OCI-LY1 (cell line): Measurements from ENCODE around the gene CDH13.

Source experiments
- H2AFZ ChIP-seq: fragments of 200-600 bp; sonication (generic), shearing (Covaris generic); 2 replicates; pipeline ENCODE4 v1.6.0; 2014; ENCODE audit warnings: antibody characterized with exemption, mild to moderate bottlenecking, low read length
- H3F3A ChIP-seq: fragments of 200-600 bp; sonication (generic), shearing (Covaris generic); 2 replicates; pipeline ENCODE4 v1.6.0; 2014; ENCODE audit warnings: mild to moderate bottlenecking, antibody characterized with exemption, low read length, moderate library complexity; ENCODE audit not compliant: insufficient read depth
- H3K27ac ChIP-seq: fragments of 200-600 bp; sonication (generic); 2 replicates; pipeline ENCODE4 v1.5.1; 2014; ENCODE audit warnings: low read length, mixed run types, mild to moderate bottlenecking, low read depth; ENCODE audit not compliant: poor library complexity, severe bottlenecking
- H3K27me3 ChIP-seq: fragments of 200-600 bp; sonication (generic); 2 replicates; pipeline ENCODE4 v1.6.0; 2014; ENCODE audit warnings: antibody characterized with exemption, mild to moderate bottlenecking, low read length, moderate library complexity; ENCODE audit not compliant: insufficient read depth
- H3K36me3 ChIP-seq: fragments of 200-600 bp; sonication (generic); 2 replicates; pipeline ENCODE4 v1.6.1; 2014; ENCODE audit warnings: mild to moderate bottlenecking, antibody characterized with exemption, low read length, moderate library complexity, mixed read lengths; ENCODE audit not compliant: insufficient read depth
- H3K4me1 ChIP-seq: fragments of 200-600 bp; sonication (generic); 2 replicates; pipeline ENCODE4 v1.5.1; 2014; ENCODE audit warnings: mild to moderate bottlenecking, low read length, moderate library complexity; ENCODE audit not compliant: insufficient read depth, severe bottlenecking
- H3K4me2 ChIP-seq: fragments of 200-600 bp; sonication (generic), shearing (Covaris generic); 2 replicates; pipeline ENCODE4 v1.6.1; 2014; ENCODE audit warnings: low read length
- H3K4me3 ChIP-seq: fragments of 200-600 bp; sonication (generic); 2 replicates; pipeline ENCODE4 v1.5.1; 2014; ENCODE audit warnings: low read length, low read depth, mild to moderate bottlenecking, mixed read lengths; ENCODE audit not compliant: poor library complexity, severe bottlenecking
- H3K79me2 ChIP-seq: fragments of 200-600 bp; shearing (Covaris generic); 2 replicates; pipeline ENCODE4 v1.6.1; 2016; ENCODE audit warnings: mixed run types, low read length, mixed read lengths; ENCODE audit not compliant: insufficient read depth
- H3K9ac ChIP-seq: fragments of 200-600 bp; sonication (generic), shearing (Covaris generic); 2 replicates; pipeline ENCODE4 v1.6.1; 2014; ENCODE audit warnings: mild to moderate bottlenecking, low read length, mixed read lengths
- H3K9me2 ChIP-seq: fragments of 200-600 bp; sonication (generic), shearing (Covaris generic); 2 replicates; pipeline ENCODE4 v1.6.1; 2014; ENCODE audit warnings: low read depth, mild to moderate bottlenecking, low read length, mixed read lengths
- H3K9me3 ChIP-seq: fragments of 200-600 bp; shearing (Covaris generic); 2 replicates; pipeline ENCODE4 v1.6.1; 2014; ENCODE audit warnings: low read length, mixed read lengths
- H4K20me1 ChIP-seq: fragments of 200-600 bp; sonication (generic), shearing (Covaris generic); 2 replicates; pipeline ENCODE4 v1.6.0; 2016; ENCODE audit warnings: mild to moderate bottlenecking, low read length; ENCODE audit not compliant: insufficient read depth
- CTCF ChIP-seq: fragments of 200-600 bp; sonication (generic), shearing (Covaris generic); IDR thresholded peaks from 2 replicates; pipeline ENCODE4 v1.5.1; 2017; ENCODE audit warnings: mild to moderate bottlenecking, antibody characterized with exemption, low read length, moderate library complexity, mixed read lengths
- EZH2 ChIP-seq: fragments of 200-600 bp; sonication (generic), shearing (Covaris generic); IDR thresholded peaks from 2 replicates; pipeline ENCODE4 v1.8.0; 2017; ENCODE audit warnings: borderline replicate concordance, mixed run types, mild to moderate bottlenecking, antibody characterized with exemption, low read length, moderate library complexity, mixed read lengths

CDH13 gene

GRCh38 chr16:82888591-82889001, 261.8 kb downstream of the CDH13 start:
- Histone ChIP-seq H3K4me2 (no peak overlapping the region), H3K9ac (no peak overlapping the region), H3K79me2 (no peaks in the 10 kb centered on the region), H3K4me3 (no peak overlapping the region), H2AFZ (no peak overlapping the region), H3K27me3 (no peaks in the 10 kb centered on the region), H3K36me3 (no peaks in the 10 kb centered on the region), H3K27ac (no peak overlapping the region), H3K9me3 (no peaks in the 10 kb centered on the region), H4K20me1 (no peaks in the 10 kb centered on the region), H3K9me2 (no peaks in the 10 kb centered on the region), H3F3A (no peaks in the 10 kb centered on the region), H3K4me1 (no peaks in the 10 kb centered on the region)
- TF ChIP-seq EZH2 (no peak), CTCF (no peak)

- Histone ChIP-seq H3K4me3 (no peak overlapping the region), H3K27me3 (no peaks in the 10 kb centered on the region)
Observed at GRCh38 chr16:82891424-82891823, 264.7 kb downstream of the CDH13 start.

GRCh38 chr16:82891918-82892317, 265.1 kb downstream of the CDH13 start:
- no peak overlapping the region for H3K9ac ChIP-seq
- no peaks in the 10 kb centered on the region for H3K27me3 ChIP-seq
- H3K9me3 ChIP-seq = no peaks in the 10 kb centered on the region
- H3K36me3 ChIP-seq = no peaks in the 10 kb centered on the region
- no peaks in the 10 kb centered on the region for H3K9me2 ChIP-seq
- H3F3A ChIP-seq = no peaks in the 10 kb centered on the region
- no peak overlapping the region for H3K4me2 ChIP-seq
- H3K4me3 ChIP-seq = no peak overlapping the region
- TF ChIP-seq CTCF (no peak), EZH2 (no peak)
- no peak overlapping the region for H3K27ac ChIP-seq
- H3K4me1 ChIP-seq = no peaks in the 10 kb centered on the region
- no peaks in the 10 kb centered on the region for H4K20me1 ChIP-seq
- no peaks in the 10 kb centered on the region for H3K79me2 ChIP-seq
- H2AFZ ChIP-seq = no peak overlapping the region

More at GRCh38 chr16:82891424-82891823, 264.7 kb downstream of the CDH13 start:
- Histone ChIP-seq H3K36me3 (no peaks in the 10 kb centered on the region), H3K4me2 (no peak overlapping the region), H3F3A (no peaks in the 10 kb centered on the region), H3K9me3 (no peaks in the 10 kb centered on the region), H3K4me1 (no peaks in the 10 kb centered on the region), H3K79me2 (no peaks in the 10 kb centered on the region), H3K9ac (no peak overlapping the region), H3K9me2 (no peaks in the 10 kb centered on the region), H3K27ac (no peak overlapping the region), H4K20me1 (no peaks in the 10 kb centered on the region), H2AFZ (no peak overlapping the region)
- TF ChIP-seq EZH2 (no peak), CTCF (no peak)
